GM18873 (cell line): ENCODE measurements around the gene DLG2.
"Not testable (repeated sequence)": the region's sequence is repeated elsewhere in the genome, so short reads cannot be mapped to it uniquely, and the experiment has no call there.

Experiments used
- ATAC-seq: cut with Tn5 transposase; IDR thresholded peaks from one replicate; pipeline ENCODE4 v1.9.1; 2021; ENCODE audit warnings: mild to moderate bottlenecking, moderate library complexity, moderate number of reproducible peaks; ENCODE audit not compliant: unreplicated experiment, low FRiP score

DLG2 gene

GRCh38 chr11:84870486-84870885 lies 756.7 kb downstream of the DLG2 start:
- ATAC-seq, result no peak

- no peak for ATAC-seq
Observed at GRCh38 chr11:84866922-84867321, 760.2 kb downstream of the DLG2 start.

DNA sequence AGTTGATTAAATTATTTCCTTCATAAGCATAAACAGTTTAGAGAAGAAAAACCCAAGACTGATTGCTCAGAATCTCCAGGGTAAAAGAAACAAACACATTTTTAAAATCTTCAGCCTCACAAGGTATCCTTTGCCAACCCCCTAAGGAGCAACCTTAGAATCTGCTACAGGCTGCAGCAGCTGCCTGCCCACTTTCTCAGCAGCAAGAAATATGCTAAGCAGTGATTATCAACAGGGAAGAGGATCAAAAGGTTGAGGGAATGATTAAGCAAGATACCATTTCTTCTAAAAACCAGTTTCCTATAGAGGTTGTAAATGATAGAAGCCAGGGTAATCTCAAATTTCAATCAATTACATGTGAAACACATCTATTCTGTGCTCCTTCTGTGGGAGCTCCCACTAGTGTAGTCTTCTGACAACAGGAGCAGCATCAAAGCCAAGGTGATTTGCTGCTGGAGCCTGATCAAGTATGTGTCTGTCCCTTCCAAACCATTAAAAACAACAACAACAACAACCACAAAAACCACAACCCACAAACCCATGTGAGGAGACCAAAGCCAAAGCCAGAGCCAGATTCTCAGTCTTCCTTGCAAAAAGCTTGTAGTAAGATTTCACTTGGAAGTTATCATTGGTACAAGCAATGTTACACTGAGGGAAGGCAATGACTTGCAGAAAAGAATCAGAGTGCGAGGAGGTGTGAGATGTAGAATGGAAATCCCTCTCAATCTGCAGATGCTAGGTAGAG lies 761.2 kb downstream of the DLG2 start:
- ATAC-seq, result no peak

- ATAC-seq, result no peak
Observed at GRCh38 chr11:84865257-84865656, 761.9 kb downstream of the DLG2 start.

DNA sequence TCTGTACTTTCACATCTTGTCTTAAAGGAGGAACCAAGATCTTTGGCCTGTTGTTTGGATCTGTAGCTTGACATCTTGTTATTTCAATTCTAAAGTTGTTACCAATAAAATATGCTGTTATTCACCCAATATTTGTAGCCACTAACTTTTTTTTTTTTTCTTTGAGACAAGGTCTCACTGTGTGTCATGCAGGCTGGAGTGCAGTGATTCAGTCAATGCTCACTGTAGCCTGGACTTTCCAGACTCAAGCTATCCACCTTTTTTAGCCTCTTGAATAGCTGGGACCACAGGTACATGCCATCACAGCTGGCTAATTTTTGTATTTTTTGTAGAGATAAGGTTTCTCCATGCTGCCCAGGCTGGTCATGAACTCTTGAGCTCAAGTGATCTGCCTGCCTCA lies 769.4 kb downstream of the DLG2 start:
- ATAC-seq, result no peak

DNA sequence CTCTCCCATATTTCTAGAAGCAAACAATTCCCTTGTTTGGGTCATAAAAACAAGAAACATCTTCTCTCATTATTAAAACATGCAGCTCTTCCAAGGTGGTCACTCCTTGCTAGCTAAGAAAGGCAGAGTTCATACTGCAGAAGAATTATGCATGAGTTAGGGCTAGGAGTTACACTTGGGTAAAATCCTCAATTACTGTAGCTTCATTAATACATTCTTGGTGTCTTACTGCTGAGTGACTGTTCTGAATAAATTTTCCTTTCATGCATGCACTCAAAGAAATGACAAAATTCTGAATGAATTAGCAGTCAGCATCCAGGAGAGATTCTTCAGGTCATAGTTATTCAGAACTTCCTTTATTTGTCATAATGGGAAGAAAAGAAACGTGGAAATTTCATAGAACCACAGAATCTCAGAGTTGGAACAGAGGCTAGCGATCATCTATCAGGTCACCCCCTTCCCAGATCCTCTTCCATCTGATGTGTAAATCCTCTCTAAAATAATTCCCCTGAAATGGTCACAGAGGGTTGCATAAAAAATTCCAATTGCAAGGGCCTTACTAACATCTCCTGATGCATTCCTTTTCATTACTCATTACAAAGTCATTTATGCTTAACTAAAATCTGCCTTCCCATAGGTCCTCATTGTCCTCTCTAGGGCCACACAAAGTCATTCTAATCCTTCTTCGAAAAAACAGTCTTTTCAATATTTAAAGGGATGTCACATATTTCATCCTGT lies 771.5 kb downstream of the DLG2 start:
- ATAC-seq, result no peak

- ATAC-seq, result no peak
Observed at GRCh38 chr11:84854498-84854880, 772.7 kb downstream of the DLG2 start.

- ATAC-seq, result no peak
Observed at GRCh38 chr11:84853841-84854497, 773.2 kb downstream of the DLG2 start.

DNA sequence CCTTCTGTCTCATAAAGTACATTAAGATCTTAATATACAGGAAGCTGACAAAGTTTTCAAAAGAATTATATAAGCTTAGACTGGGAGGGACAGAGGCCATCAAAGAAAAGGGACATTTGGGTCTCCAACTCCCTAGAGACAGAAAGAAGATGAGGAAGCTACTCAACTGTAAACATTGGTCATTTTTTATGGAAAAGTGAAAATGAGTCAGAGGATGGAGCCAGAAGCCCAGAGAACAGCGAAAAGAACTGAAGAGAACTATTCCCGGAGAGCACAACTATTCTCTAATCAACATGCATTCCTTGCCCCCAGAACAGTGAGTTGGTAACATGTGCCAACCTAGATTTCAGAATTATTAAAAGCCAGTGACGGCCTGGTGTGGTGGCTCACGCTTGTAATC lies 779.3 kb downstream of the DLG2 start:
- no peak for ATAC-seq

- ATAC-seq, result not testable (repeated sequence)
Observed at GRCh38 chr11:84840201-84840600, 786.9 kb downstream of the DLG2 start.

DNA sequence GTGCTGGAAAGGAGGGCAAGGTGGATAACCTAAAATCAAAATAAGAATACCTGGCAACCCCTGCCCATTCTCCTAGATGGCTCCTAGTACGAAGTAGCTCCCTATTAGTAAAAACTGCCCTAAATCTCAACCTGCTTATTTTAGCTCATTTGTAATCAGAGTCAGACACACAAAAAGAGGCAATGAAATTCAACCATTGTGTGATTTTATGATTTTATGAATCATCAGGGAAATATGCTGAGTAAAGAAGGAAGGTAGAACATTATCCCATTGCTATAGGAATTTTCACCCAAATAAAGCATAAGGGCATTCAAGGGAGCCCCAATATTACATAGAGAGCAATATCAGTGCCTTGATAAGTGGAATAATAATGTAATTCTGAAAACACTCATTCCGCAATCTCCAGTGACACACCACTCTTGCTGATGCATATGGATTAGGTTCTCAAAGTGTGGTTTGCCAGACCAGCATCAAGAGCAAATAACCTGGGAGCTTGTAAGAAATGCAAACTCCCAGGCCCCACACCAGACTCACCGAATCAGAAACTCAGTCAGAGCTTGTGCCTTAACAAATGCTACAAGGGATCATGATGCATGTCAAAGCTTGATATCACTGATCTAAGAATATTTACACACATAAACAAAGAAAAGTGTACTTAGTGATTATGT lies 789.6 kb downstream of the DLG2 start:
- no peak for ATAC-seq

GRCh38 chr11:84836371-84836770 lies 790.8 kb downstream of the DLG2 start:
- no peak for ATAC-seq

DNA sequence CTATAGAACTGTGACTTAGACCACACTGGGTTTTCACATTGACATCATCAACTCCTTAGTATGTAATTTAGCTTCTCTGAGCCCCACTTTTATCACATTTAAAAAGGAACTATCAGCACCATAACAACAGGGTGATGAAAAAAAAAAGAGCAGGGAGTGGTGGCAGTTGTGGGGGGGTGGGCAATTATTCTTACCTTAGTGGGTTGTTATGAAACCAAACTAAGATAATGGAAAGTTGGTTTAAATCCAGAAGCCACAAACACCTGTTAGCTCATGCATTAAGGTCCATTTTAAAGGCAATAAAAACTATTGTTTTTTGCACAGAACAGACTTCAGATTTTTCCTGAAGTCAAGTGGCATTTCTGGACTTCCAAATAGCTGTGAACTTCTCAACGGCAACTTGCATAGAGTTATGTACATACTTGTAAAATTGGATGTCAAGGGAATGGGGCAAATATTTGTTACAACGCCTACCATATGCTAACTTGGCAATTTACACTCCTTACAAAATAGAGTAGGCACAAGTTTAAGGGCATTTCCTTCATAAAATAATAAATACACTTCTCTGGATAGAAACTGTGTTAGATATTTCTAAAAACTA lies 793.6 kb downstream of the DLG2 start:
- ATAC-seq, result no peak

DNA sequence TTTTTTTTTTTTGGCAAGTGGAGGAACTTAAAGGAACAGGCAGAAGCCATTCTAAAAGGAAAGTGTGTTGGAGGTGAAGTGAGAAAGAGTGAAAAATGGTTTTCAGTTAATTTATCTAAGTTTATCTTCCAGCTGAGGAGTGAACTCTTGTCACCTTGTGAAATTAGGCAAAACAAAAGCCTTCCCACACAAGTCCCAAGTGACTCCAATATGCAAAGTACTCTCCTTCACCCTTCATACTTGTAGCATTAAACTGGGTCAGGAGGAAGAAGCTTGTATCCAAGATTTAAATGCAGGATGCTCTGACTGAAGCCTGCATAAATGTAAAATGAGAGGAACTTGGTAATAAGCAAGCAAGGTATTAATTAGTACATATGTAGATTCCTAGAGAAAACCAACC lies 796.8 kb downstream of the DLG2 start:
- no peak for ATAC-seq

GRCh38 chr11:84829162-84829561 lies 798.0 kb downstream of the DLG2 start:
- no peak for ATAC-seq

DNA sequence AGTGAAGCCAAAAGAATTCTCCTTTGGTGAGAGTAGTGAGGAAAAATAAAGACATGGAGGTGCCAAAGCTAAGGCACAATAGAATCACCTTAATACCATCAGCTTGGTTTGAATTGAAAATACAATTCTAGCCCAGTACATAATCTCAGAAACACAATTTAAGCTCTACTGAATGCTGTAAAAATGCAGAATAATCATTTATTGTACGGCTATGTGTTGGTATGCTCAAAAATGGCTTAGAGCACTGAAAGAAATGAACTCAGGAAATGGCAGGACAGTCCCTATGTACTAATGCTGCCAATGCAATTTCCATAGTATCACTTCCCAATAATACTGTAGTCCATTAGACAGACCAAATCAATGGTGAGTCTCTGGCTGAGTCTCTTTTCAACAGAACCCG lies 798.5 kb downstream of the DLG2 start:
- ATAC-seq, result no peak

- ATAC-seq, result no peak
Observed at GRCh38 chr11:84825106-84825660, 802.0 kb downstream of the DLG2 start.

DNA sequence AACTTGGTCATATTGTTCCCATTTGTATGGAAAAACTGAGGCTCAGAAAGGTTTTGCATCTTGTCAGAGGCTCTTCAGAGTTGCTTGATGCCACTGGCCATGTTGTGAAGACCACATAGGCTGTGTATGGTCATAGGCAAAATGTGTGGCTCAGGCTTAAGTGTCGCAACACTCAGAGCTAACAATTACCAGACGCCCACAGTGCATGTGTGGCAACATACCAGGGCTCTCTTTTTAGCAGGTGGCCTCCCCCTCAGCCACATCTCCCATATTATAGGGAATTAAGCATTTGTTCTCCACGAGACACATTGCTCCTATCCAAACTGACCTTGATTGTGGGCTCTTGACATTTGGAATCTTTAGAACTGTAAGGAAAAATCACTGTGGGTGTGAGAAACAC lies 802.5 kb downstream of the DLG2 start:
- no peak for ATAC-seq

DNA sequence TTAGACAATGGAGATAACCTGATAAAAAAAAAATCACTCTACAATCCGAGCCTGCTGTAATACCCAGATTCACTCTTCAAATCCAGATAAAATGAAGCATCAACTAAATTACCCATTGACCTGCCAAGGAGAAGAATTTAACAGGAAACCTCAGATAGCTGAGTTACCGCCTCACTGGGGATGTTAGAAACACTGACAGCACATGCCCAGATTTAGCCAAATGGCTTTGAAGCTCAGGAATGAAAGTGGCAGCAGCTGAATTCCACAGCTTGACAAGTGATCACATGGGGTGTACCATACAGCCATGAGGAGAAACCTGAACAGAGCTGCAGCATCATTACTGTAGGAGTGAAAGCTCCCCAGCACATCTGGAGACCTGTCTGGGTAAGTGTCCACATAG lies 807.6 kb downstream of the DLG2 start:
- ATAC-seq, result no peak

DNA sequence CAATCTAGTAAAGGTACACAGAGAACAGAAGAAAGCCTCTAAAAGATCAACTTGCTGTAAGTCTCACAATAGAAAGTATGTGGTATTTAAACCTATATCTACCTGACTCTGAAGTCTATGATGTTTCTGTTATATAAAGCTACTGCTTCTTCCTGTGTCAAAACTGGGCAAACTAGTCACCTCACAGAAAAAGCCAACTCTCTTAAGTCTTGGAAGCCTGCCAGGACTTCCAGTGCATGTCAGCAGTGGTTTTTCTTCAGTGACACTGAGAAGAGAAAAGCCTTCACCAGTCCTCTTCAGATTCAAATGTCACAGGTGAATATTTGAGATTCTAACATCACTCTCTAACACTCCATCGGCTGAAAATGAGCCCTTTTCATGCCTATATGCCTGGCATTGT lies 808.0 kb downstream of the DLG2 start:
- no peak for ATAC-seq
